WERI-Rb-1 (cell line): Measurements from ENCODE around the gene LOXL4.

Experiments
- DNase-seq: peaks from one replicate; pipeline ENCODE4 v3.0.0-alpha.2; 2020
- H3K27ac ChIP-seq: fragments of 250-450 bp; sonication (Bioruptor Pico); 2 replicates; pipeline ENCODE4 v1.5.1; 2020; ENCODE audit warnings: mild to moderate bottlenecking, moderate library complexity
- H3K27me3 ChIP-seq: fragments of 250-450 bp; sonication (Bioruptor Pico); 2 replicates; pipeline ENCODE4 v1.5.1; 2021; ENCODE audit warnings: mild to moderate bottlenecking, low read depth, moderate library complexity; ENCODE audit not compliant: insufficient read depth, severe bottlenecking
- H3K36me3 ChIP-seq: fragments of 250-450 bp; sonication (Bioruptor Pico); 2 replicates; pipeline ENCODE4 v1.5.1; 2020; ENCODE audit warnings: mild to moderate bottlenecking, moderate library complexity
- H3K4me3 ChIP-seq: 2 replicates; pipeline ENCODE4 v1.5.1; 2011; ENCODE audit warnings: low read depth, mild to moderate bottlenecking, control low read depth, low read length
- H3K9me3 ChIP-seq: fragments of 250-450 bp; sonication (Bioruptor Pico); 2 replicates; pipeline ENCODE4 v1.5.1; 2021; ENCODE audit warnings: mild to moderate bottlenecking, moderate library complexity; ENCODE audit not compliant: severe bottlenecking
- TF ChIP-seq, protein P1 (sequence below): IDR thresholded peaks from 2 replicates; pipeline ENCODE4 v1.5.1; 2011; ENCODE audit warnings: low read depth, mild to moderate bottlenecking, control low read depth, inconsistent platforms, low read length

LOXL4 gene

DNA sequence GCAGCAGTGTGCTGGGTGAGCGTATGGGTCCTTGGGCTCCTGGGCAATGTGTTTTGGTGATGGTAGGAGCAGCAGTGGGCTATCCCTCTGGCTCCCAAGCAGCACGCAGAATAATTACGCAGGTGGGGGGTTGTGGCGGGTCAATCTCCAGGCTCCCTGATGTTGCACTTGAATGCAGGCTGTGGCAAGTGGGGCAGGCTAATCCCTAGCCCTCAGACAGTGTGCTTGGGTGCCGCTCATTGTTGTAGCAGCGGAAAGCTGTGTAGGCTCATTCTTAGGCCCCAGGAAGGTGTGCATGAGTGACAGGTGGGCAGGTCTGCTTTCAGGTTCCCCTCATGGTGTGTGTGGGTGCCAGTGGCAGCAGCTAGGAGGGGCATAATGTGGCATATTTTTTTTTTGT, 44.1 kb downstream of the LOXL4 start:
- H3K9me3 ChIP-seq = peaks cover 11% of the 10 kb centered on the region

DNA sequence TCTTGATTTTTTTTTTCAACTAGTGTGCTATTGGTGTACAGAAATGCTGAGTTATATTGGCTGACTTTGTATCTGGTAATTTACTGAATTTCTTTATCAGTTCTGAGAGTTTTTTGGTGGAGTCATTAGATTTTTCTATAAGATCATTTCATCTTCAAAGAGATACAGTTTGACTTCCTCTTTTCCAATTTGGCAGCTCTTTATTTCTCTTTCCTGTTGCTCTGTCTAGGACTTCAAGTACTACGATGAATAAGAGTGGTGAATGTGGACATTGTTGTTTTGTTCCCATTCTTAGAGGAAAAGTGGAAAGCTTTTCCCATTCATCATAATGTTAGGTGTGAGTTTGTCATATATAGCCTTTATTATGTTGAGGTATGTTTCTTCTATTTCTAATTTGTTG, 50.2 kb downstream of the LOXL4 start:
- H3K27me3 ChIP-seq = no peaks in the 10 kb centered on the region
- no peak overlapping the region for H3K4me3 ChIP-seq
- no peak overlapping the region for H3K27ac ChIP-seq
- peaks cover 4% of the 10 kb centered on the region for H3K9me3 ChIP-seq
- H3K36me3 ChIP-seq = no peaks in the 10 kb centered on the region; the same call in 1 of the 2 replicates
- TF ChIP-seq, protein P1, sequence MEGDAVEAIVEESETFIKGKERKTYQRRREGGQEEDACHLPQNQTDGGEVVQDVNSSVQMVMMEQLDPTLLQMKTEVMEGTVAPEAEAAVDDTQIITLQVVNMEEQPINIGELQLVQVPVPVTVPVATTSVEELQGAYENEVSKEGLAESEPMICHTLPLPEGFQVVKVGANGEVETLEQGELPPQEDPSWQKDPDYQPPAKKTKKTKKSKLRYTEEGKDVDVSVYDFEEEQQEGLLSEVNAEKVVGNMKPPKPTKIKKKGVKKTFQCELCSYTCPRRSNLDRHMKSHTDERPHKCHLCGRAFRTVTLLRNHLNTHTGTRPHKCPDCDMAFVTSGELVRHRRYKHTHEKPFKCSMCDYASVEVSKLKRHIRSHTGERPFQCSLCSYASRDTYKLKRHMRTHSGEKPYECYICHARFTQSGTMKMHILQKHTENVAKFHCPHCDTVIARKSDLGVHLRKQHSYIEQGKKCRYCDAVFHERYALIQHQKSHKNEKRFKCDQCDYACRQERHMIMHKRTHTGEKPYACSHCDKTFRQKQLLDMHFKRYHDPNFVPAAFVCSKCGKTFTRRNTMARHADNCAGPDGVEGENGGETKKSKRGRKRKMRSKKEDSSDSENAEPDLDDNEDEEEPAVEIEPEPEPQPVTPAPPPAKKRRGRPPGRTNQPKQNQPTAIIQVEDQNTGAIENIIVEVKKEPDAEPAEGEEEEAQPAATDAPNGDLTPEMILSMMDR = no peak
- DNase-seq = no peak

More for the DNA sequence above, 44.1 kb downstream of the LOXL4 start:
- Histone ChIP-seq H3K27ac (no peak overlapping the region), H3K27me3 (no peaks in the 10 kb centered on the region), H3K36me3 (no peaks in the 10 kb centered on the region), H3K4me3 (no peak overlapping the region)
- TF ChIP-seq, protein P1 = no peak
- peak; percentile 44 for DNase-seq

DNA sequence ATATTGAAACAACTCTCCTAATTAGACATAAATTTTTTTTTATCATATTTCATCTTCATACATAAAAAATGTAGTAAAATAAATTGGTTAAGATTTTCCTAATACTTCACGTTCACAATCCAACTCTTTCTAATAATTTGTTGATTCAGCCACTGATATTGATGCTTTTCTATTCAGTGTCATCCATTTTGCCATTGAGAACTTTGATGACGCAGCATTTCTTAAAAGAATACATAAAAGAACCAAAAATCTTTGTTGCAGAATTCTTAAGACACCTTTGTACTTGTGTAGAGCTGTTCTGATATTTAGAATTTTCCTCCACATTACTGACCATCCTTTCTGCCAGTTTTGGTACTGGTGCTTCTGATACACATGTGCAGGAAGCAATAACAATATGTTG, 52.6 kb downstream of the LOXL4 start:
- Histone ChIP-seq H3K4me3 (no peak overlapping the region), H3K27ac (no peak overlapping the region), H3K36me3 (no peaks in the 10 kb centered on the region; the same call in 1 of the 2 replicates), H3K27me3 (no peaks in the 10 kb centered on the region), H3K9me3 (peaks cover 4% of the 10 kb centered on the region)
- no peak for DNase-seq
- TF ChIP-seq, protein P1 = no peak

DNA sequence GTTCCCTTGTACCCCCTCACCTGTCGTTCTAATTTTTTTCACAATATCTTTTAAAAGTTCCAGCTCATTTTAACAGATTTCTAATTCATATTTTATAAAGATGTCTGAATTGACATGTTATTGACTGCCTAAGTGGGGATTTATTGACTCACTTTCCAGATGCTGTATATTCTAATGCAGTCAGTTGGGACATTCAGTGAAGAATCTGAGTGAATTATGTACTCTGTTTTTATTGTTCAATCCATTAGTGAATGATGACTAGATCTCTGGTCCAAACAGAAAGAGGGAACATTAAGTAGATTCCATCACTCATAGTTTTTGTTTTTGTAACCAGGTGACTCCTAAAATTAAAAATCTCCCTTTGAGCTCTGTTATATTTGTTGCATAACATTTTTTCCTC, 54.3 kb downstream of the LOXL4 start:
- no peaks in the 10 kb centered on the region for H3K27me3 ChIP-seq
- no peak overlapping the region for H3K27ac ChIP-seq
- H3K9me3 ChIP-seq = no peaks in the 10 kb centered on the region
- H3K36me3 ChIP-seq = peaks cover 7% of the 10 kb centered on the region; the same call in 1 of the 2 replicates
- TF ChIP-seq, protein P1 = no peak
- DNase-seq = no peak
- no peak overlapping the region for H3K4me3 ChIP-seq

DNA sequence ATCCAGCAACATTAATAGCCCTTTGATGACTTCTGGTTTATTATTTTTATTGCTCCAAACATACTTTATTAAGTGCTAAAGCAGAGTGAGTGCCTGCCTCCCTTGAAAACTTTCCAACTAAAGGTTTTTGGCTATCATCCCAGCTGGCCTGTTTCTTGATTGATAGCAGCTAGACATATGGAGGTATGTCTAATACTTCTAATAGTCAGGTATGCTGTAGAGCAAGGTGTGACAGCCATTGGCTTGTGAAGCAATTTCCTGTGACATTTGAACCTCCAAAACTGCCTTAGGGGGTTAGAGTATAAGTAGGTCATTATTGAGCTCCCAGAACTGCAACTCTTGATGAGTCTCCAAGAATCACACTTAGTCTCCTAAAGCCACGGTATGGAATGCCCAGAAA, 55.8 kb downstream of the LOXL4 start:
- H3K27ac ChIP-seq = no peak overlapping the region
- H3K9me3 ChIP-seq = no peaks in the 10 kb centered on the region
- H3K27me3 ChIP-seq = no peaks in the 10 kb centered on the region
- TF ChIP-seq, protein P1 = no peak
- H3K36me3 ChIP-seq = peaks cover 14% of the 10 kb centered on the region
- DNase-seq = no peak
- no peak overlapping the region for H3K4me3 ChIP-seq

DNA sequence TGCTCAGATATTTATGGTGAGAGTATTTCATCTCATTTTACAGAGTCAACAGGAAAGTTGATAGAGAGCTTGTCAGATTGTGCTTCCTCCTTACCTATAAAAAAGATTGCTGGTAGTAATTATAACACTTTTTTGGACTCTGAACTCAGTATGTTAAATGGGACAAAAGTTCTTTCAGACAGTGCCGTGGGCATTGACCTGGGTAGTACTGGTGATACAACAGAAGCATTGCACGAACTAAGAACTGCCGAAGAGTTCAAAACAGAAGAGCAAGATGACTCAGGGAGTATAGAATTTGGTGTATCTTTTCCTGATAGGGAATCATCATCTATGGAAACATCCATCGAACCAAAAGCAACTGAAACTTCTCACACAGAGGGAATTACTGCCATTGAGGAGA, 58.6 kb downstream of the LOXL4 start:
- H3K4me3 ChIP-seq = no peak overlapping the region
- TF ChIP-seq, protein P1 = no peak
- H3K36me3 ChIP-seq = peaks cover 14% of the 10 kb centered on the region
- no peaks in the 10 kb centered on the region for H3K27me3 ChIP-seq
- DNase-seq = no peak
- no peaks in the 10 kb centered on the region for H3K9me3 ChIP-seq
- no peak overlapping the region for H3K27ac ChIP-seq
